ENCODE results near the gene SCAMP1.

GRCh38 chr5:78331523-78332080, 28.8 kb upstream of the SCAMP1 start:
- TF ChIP-seq ATF3 (CRISPR knock-in tag; conservative IDR thresholded peaks at IDR 0.05) (no peak), FOXP1 (CRISPR knock-in tag; IDR thresholded peaks at IDR 0.05; ENCODE audit: borderline replicate concordance) (no peak), ZBTB43 (CRISPR knock-in tag; IDR thresholded peaks at IDR 0.05) (no peak), KAT7 (CRISPR knock-in tag; IDR thresholded peaks at IDR 0.05; ENCODE audit: borderline replicate concordance) (no peak), GABPB1 (CRISPR knock-in tag; IDR thresholded peaks at IDR 0.05) (no peak), FOXJ3 (CRISPR knock-in tag; IDR thresholded peaks at IDR 0.05; ENCODE audit: borderline replicate concordance) (no peak)
- TF ChIP-seq, protein P1, sequence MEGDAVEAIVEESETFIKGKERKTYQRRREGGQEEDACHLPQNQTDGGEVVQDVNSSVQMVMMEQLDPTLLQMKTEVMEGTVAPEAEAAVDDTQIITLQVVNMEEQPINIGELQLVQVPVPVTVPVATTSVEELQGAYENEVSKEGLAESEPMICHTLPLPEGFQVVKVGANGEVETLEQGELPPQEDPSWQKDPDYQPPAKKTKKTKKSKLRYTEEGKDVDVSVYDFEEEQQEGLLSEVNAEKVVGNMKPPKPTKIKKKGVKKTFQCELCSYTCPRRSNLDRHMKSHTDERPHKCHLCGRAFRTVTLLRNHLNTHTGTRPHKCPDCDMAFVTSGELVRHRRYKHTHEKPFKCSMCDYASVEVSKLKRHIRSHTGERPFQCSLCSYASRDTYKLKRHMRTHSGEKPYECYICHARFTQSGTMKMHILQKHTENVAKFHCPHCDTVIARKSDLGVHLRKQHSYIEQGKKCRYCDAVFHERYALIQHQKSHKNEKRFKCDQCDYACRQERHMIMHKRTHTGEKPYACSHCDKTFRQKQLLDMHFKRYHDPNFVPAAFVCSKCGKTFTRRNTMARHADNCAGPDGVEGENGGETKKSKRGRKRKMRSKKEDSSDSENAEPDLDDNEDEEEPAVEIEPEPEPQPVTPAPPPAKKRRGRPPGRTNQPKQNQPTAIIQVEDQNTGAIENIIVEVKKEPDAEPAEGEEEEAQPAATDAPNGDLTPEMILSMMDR (IDR thresholded peaks at IDR 0.05), result no peak
- TF ChIP-seq, protein P2, sequence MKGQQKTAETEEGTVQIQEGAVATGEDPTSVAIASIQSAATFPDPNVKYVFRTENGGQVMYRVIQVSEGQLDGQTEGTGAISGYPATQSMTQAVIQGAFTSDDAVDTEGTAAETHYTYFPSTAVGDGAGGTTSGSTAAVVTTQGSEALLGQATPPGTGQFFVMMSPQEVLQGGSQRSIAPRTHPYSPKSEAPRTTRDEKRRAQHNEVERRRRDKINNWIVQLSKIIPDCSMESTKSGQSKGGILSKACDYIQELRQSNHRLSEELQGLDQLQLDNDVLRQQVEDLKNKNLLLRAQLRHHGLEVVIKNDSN (CRISPR knock-in tag; IDR thresholded peaks at IDR 0.05), result no peak

All from WTC11 (cell line).